Keratinocyte (primary cell): Measurements from ENCODE around the gene ANGPTL4. TPM values are rescaled to one million over a fixed set of nuclear protein-coding genes. Genes with fewer than 3 reads are reported as not detected.
A peak's percentile ranks its signal among the peaks of the same experiment; 100 is the strongest.

ENCODE experiments used
- DNase-seq: peaks from one replicate; pipeline ENCODE4 v3.0.0-alpha.2; 2011; ENCODE audit warnings: low read depth, missing footprints, low spot score
- FAIRE-seq: peaks from 2 replicates; lab custom pipeline; 2011; peaks lifted over from hg19 to GRCh38; lab: Jason Lieb, UNC
- H2AFZ ChIP-seq: 2 replicates; pipeline ENCODE4 v1.6.0; 2012; ENCODE audit warnings: low read length, control low read depth, inconsistent platforms; ENCODE audit not compliant: control insufficient read depth
- H3K27ac ChIP-seq: 2 replicates; pipeline ENCODE4 v1.5.1; 2011; ENCODE audit warnings: low read length; ENCODE audit not compliant: control insufficient read depth, insufficient read depth
- H3K27me3 ChIP-seq: 3 replicates; pipeline ENCODE4 v1.6.0; 2011; ENCODE audit warnings: low read length; ENCODE audit not compliant: control insufficient read depth, insufficient read depth; ENCODE audit errors: extremely low read depth
- H3K36me3 ChIP-seq, 2 experiments: 2 replicates in 1 of 2; 3 replicates in 1 of 2; pipeline ENCODE4 v1.5.1; 2011; ENCODE audit warnings: low read length in 2 of 2, mild to moderate bottlenecking in 1 of 2; ENCODE audit not compliant: control insufficient read depth in 2 of 2, insufficient read depth in 2 of 2; ENCODE audit errors: extremely low read depth in 1 of 2
- H3K4me1 ChIP-seq: 3 replicates; pipeline ENCODE4 v1.5.1; 2011; ENCODE audit warnings: low read length; ENCODE audit not compliant: control insufficient read depth, insufficient read depth; ENCODE audit errors: extremely low read depth
- H3K4me2 ChIP-seq: 3 replicates; pipeline ENCODE4 v1.6.0; 2011; ENCODE audit warnings: low read depth, low read length; ENCODE audit not compliant: control insufficient read depth, insufficient read depth; ENCODE audit errors: extremely low read depth
- H3K4me3 ChIP-seq, 3 experiments: fragments of 200-600 bp in 1 of 3; sonication (generic) in 1 of 3; 2 replicates in 2 of 3; 3 replicates in 1 of 3; pipeline ENCODE4 v1.5.1; 2011 to 2016; ENCODE audit warnings: low read length in 3 of 3, mild to moderate bottlenecking in 3 of 3, control low read depth in 2 of 3, inconsistent platforms in 1 of 3, low read depth in 1 of 3, mixed read lengths in 1 of 3, mixed run types in 1 of 3, moderate library complexity in 1 of 3; ENCODE audit not compliant: control insufficient read depth in 2 of 3, insufficient read depth in 2 of 3; ENCODE audit errors: extremely low read depth in 1 of 3
- H3K79me2 ChIP-seq: 2 replicates; pipeline ENCODE4 v1.6.0; 2012; ENCODE audit warnings: low read length; ENCODE audit not compliant: control insufficient read depth, insufficient read depth
- H3K9ac ChIP-seq: 3 replicates; pipeline ENCODE4 v1.6.0; 2011; ENCODE audit warnings: low read length; ENCODE audit not compliant: control insufficient read depth, insufficient read depth; ENCODE audit errors: extremely low read depth
- H3K9me1 ChIP-seq: 3 replicates; pipeline ENCODE4 v1.6.0; 2011; ENCODE audit warnings: low read length; ENCODE audit not compliant: control insufficient read depth, insufficient read depth; ENCODE audit errors: extremely low read depth
- H3K9me3 ChIP-seq: 2 replicates; pipeline ENCODE4 v1.5.1; 2012; ENCODE audit warnings: low read depth, low read length; ENCODE audit not compliant: control insufficient read depth
- H4K20me1 ChIP-seq: 3 replicates; pipeline ENCODE4 v1.6.0; 2011; ENCODE audit warnings: low read length; ENCODE audit not compliant: control insufficient read depth, insufficient read depth; ENCODE audit errors: extremely low read depth
- EZH2 ChIP-seq: IDR thresholded peaks from one replicate; pipeline ENCODE4 v1.6.1; 2012; ENCODE audit warnings: inconsistent platforms, mild to moderate bottlenecking, low read length, moderate library complexity
- dilution Hi-C: fragments of 300-500 bp; cut with MboI; formaldehyde crosslinking; loops from one replicate; pipeline ENCODE4 v1.7.0; 2020; ENCODE audit warnings: low sequenced_read_pairs; ENCODE audit not compliant: extremely low pct_ligation_motif_present
- polyA plus RNA-seq, 5 experiments: library from polyadenylated mRNA; depleted of rRNA in 3 of 5; stranded (reverse) in 3 of 5; stranded (forward) in 1 of 5; unstranded in 1 of 5; fragments of >200 nt; gene quantifications; 1 replicate in 1 of 5; 2 replicates in 3 of 5; 3 replicates in 1 of 5; pipeline versions ENCODE4 v1.2.1 to v1.2.3, GENCODE V29; 2011 to 2012; ENCODE audit warnings: missing spikeins in 2 of 5, low read depth in 1 of 5, low replicate concordance in 1 of 5
- TF ChIP-seq, protein P1 (sequence below), 3 experiments: IDR thresholded peaks in 1 of 3; conservative IDR thresholded peaks in 1 of 3; optimal IDR thresholded peaks in 1 of 3; 2 replicates in 2 of 3; 3 replicates in 1 of 3; pipeline versions ENCODE3 to v1.5.1; 2011; ENCODE audit warnings: low read length in 3 of 3, mild to moderate bottlenecking in 3 of 3, moderate library complexity in 2 of 3, control low read depth in 1 of 3, inconsistent platforms in 1 of 3; ENCODE audit not compliant: insufficient read depth in 2 of 3; ENCODE audit errors: extremely low read depth in 1 of 3

The ANGPTL4 gene
- polyA plus RNA-seq, 1 donor (not counting 4 experiments of a cell fraction or from before 2014, with no cell fraction given), result 102 TPM

GRCh38 chr19:8355631-8356402 lies 8.1 kb upstream of the ANGPTL4 start:
- Histone ChIP-seq H3K9me1 (no peaks in the 10 kb centered on the region), H3K27me3 (no peaks in the 10 kb centered on the region), H3K9me3 (no peaks in the 10 kb centered on the region), H3K4me1 (peaks cover 16% of the 10 kb centered on the region), H2AFZ (no peak overlapping the region), H3K4me3 (no peak overlapping the region), H3K9ac (no peak overlapping the region), H3K36me3 (no peaks in the 10 kb centered on the region), H3K79me2 (no peaks in the 10 kb centered on the region), H3K4me2 (peak overlapping the region; percentile 5), H3K27ac (no peak overlapping the region), H4K20me1 (no peaks in the 10 kb centered on the region)
- dilution Hi-C loops, result no loop called here
- TF ChIP-seq EZH2, result no peak
- TF ChIP-seq, protein P1, sequence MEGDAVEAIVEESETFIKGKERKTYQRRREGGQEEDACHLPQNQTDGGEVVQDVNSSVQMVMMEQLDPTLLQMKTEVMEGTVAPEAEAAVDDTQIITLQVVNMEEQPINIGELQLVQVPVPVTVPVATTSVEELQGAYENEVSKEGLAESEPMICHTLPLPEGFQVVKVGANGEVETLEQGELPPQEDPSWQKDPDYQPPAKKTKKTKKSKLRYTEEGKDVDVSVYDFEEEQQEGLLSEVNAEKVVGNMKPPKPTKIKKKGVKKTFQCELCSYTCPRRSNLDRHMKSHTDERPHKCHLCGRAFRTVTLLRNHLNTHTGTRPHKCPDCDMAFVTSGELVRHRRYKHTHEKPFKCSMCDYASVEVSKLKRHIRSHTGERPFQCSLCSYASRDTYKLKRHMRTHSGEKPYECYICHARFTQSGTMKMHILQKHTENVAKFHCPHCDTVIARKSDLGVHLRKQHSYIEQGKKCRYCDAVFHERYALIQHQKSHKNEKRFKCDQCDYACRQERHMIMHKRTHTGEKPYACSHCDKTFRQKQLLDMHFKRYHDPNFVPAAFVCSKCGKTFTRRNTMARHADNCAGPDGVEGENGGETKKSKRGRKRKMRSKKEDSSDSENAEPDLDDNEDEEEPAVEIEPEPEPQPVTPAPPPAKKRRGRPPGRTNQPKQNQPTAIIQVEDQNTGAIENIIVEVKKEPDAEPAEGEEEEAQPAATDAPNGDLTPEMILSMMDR (optimal IDR thresholded peaks at IDR 0.05 in 1 of 3, IDR thresholded peaks at IDR 0.05 in 1 of 3, conservative IDR thresholded peaks at IDR 0.05 in 1 of 3; ENCODE audit: extremely low read depth in 1 of 3, insufficient read depth in 2 of 3, low read length in 3 of 3), result peak in 1 of 3 experiments; percentile 11
- FAIRE-seq (peak; percentile 95), DNase-seq (peak; percentile 84)

DNA sequence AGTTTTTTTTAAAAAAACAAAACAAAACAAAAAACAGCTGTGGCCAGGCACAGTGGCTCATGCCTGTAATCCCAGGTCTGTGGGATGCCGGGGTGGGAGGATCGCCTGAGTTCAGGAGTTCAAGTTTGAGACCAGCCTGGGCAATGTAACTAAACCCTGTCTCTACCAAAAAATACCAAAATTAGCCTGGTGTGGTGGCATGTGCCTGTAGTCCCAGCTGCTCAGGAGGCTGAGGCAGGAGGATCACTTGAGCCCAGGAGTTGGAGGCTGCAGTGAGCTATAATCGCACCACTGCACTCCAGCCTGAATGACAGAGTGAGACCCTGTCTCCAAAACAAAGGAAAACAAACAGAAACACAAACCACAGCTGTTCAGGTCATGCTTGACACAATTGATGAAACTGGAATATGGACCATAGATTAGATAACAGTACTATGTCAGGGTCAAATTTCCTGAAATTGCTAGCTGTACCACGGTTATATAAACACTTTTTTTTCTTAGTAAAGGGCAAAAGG lies 6.9 kb upstream of the ANGPTL4 start:
- Histone ChIP-seq H3K4me1 (peaks cover 22% of the 10 kb centered on the region), H3K9me3 (no peaks in the 10 kb centered on the region), H3K9me1 (no peaks in the 10 kb centered on the region), H3K79me2 (no peaks in the 10 kb centered on the region), H3K9ac (no peak overlapping the region), H3K36me3 (no peaks in the 10 kb centered on the region), H3K27me3 (no peaks in the 10 kb centered on the region), H4K20me1 (no peaks in the 10 kb centered on the region), H2AFZ (no peak overlapping the region), H3K27ac (no peak overlapping the region), H3K4me3 (no peak overlapping the region), H3K4me2 (no peak overlapping the region)
- FAIRE-seq (no peak), DNase-seq (no peak)
- dilution Hi-C loops, result no loop called here
- TF ChIP-seq, protein P1 (optimal IDR thresholded peaks at IDR 0.05 in 1 of 3, IDR thresholded peaks at IDR 0.05 in 1 of 3, conservative IDR thresholded peaks at IDR 0.05 in 1 of 3; ENCODE audit: extremely low read depth in 1 of 3, insufficient read depth in 2 of 3, low read length in 3 of 3), result no peak
- TF ChIP-seq EZH2, result no peak
